Activated T-cell treated with anti-CD3 and anti-CD28 coated beads for 24 hours (primary cell): ENCODE data around the gene DTD1.

Source experiments
- DNase-seq: peaks from one replicate; pipeline ENCODE4 v3.0.0-alpha.2; 2020; ENCODE audit warnings: low read depth

Gene DTD1

GRCh38 chr20:18587665-18588573, at the start of gene DTD1:
Gene DTD1, plus strand, starts transcription at chr20:18588054. Its CDS starts 19 bp downstream, at chr20:18588073.
- DNase-seq, result peak; percentile 84

GRCh38 chr20:18541741-18542140, 46.1 kb upstream of the DTD1 start:
- DNase-seq, result no peak

DNA sequence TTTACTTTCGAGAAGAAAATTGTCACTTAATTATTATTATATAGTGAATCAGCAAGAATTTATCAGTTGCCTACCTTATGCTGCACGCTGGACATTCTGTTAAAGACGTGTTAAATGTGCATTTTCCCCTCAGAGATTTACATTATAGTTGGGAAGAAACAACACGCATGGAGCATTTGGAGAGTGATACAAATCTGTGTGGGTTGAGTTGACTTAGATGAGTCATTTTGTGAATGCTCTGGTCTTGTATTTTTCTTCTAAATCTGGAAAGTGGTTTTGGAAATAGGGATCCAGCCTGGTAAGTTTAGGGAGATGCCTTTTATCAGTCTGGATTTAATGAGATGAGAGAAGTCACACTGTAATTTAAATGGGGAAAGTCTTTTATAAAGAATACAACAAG, 44.6 kb upstream of the DTD1 start:
- no peak for DNase-seq

- no peak for DNase-seq
Measured at GRCh38 chr20:18543932-18544331, 43.9 kb upstream of the DTD1 start.

GRCh38 chr20:18545566-18545965, 42.3 kb upstream of the DTD1 start:
- DNase-seq, result no peak

GRCh38 chr20:18548465-18548864, 39.4 kb upstream of the DTD1 start:
- no peak for DNase-seq

DNA sequence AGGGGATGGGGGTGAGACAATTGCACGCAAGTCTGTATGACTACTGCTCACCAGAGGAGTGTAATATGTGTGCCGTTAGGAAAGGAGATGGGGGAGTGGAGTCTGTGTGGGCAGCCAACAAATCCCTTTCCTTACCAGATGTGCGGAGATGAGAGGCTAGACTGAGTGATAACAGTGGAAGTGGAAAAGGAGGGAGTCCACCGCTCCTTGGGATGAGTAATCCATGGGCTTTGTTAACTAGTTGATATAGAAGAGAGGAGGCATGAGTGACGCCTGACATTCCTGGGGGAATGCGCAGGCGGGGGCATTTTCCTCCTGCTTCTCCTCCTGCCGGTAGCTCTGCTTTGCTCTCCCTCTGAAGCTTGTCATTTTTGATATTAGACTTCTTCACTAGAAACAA, 34.1 kb upstream of the DTD1 start:
- no peak for DNase-seq

GRCh38 chr20:18566892-18567738, 20.7 kb upstream of the DTD1 start, which contains the start of gene SMIM26:
Gene SMIM26, plus strand, starts transcription at chr20:18567432. Its CDS starts 47 bp downstream, at chr20:18567479.
- DNase-seq, result peak; percentile 89

- DNase-seq, result no peak
Measured at GRCh38 chr20:18567739-18568091, 20.1 kb upstream of the DTD1 start.

- no peak for DNase-seq
Measured at GRCh38 chr20:18571009-18571408, 16.8 kb upstream of the DTD1 start.

DNA sequence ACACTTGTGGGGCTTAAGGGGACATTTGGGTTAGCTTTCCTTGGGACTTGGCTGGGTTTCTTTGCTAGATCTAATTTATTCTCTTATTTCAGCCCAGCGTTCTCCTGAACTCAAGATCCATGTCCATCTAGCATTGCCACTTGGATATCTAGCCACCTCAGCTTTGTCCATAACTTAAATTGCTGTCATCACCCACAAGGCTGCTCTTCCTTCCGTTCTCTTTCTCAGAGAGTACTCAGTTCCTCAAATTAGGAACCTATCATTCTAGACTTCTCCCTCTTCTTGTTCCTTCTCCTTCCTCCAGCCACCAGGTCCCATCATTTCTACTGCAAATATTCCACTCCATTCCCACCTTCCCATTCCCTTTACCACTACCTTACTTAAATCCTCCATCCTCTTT, 16.3 kb upstream of the DTD1 start:
- DNase-seq, result no peak

- DNase-seq, result no peak
Measured at GRCh38 chr20:18577942-18578341, 9.9 kb upstream of the DTD1 start.

- DNase-seq, result no peak
Measured at GRCh38 chr20:18578581-18578980, 9.3 kb upstream of the DTD1 start.

- no peak for DNase-seq
Measured at GRCh38 chr20:18580012-18580411, 7.8 kb upstream of the DTD1 start.

DNA sequence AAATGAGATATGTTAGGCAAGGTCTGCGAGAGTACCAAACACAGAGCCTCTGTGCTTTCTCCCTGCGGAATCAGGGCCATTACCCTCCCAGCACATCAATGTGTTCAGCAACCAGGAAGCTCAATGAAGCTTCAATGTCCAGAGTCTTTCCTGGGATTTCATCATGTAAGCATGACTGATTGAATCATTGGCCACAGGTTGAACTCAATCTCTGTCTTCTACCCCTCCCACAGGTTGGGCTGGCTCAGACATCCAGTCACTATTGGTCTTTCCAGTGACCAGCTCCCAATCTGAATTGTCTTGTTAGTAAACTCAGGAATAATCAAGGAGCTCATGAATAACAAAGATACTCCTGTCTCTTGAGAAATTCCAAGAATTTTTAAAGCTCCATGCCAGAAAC, 2.7 kb upstream of the DTD1 start:
- no peak for DNase-seq

DNA sequence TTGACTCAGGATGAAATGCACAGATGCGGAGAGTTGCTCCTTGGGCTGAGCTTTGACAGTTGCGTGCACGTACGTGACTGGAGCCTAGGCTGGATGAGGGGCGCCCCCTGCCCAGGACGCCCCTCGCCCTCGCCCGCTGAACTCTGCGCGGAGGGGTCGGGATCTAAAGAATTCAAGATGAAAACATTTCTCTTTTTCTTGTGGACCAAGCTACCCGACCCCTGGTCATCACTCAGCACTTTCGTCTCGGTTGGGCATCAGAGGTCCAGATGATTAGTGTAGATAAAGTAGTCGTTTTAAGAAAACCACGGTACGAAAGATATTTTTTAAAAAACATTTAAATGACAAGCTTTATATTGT, 700 bp downstream of the DTD1 start:
- DNase-seq, result no peak

- no peak for DNase-seq
Measured at GRCh38 chr20:18589941-18590674, 2.3 kb downstream of the DTD1 start.

DNA sequence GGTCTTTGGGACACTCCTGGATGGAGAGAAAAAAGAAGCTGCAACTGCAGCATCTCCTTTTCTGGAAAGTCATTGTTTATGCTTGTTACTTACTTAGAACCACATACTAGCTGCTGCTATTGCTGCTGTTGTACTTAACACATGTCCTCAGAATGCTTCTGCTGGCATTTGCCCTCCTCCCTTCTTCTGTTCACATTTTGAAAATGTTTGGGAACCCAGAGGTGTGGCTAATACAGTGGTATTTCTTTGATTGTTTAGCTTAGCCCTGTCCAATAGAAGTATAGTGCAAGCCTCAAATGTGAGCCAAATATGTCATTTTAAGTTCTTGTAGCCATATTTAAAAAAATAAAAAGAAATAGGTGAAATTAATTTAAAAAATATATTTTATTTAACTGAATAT, 8.4 kb downstream of the DTD1 start:
- no peak for DNase-seq

DNA sequence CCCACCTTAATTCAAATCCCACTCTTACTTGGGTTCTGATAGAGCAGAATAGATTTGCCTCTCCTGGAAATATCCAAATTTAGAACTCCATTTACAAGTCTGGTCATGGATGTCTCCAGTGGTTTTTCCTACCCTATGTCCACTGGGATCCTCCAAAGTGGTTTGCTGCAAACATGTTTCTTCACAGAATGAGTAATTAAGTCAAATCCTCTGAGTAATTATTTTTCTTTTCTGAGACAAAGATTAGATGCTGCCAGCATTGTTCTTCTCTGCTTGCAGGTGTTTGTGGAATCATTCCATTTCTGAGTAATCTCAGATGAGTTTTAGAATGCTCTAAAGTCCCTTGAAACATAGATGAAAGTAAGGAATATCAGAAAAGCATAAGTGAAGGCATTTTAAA, 21.9 kb downstream of the DTD1 start:
- DNase-seq, result no peak

DNA sequence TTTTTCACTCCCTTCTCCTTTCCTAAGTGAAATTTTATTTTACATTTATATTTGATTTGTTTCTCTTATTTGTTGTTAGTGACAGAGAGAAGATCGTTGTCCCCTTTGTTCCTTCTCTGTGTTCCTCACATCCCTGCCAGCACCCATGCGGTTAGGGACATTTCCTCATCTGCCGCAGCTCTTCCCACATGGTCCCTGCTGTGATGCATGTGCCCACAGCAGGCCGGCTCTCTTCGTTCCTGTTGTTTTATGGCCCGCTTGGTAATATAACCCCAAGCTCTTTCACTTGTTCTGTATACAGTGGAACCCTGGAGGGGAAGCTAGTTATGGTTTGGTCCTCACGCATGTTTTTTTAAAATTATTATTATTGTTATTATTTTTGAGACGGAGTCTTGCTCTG, 23.6 kb downstream of the DTD1 start:
- no peak for DNase-seq

GRCh38 chr20:18613553-18613952, 25.7 kb downstream of the DTD1 start:
- no peak for DNase-seq

- no peak for DNase-seq
Measured at GRCh38 chr20:18614244-18614643, 26.4 kb downstream of the DTD1 start.
